ENCODE data around the gene DHX58. TPM values are rescaled to one million over a fixed set of nuclear protein-coding genes. Genes with fewer than 3 reads are reported as not detected.

DHX58 gene
- total RNA-seq, 1 donor from 2014 or later, result 1.7 TPM

DNA sequence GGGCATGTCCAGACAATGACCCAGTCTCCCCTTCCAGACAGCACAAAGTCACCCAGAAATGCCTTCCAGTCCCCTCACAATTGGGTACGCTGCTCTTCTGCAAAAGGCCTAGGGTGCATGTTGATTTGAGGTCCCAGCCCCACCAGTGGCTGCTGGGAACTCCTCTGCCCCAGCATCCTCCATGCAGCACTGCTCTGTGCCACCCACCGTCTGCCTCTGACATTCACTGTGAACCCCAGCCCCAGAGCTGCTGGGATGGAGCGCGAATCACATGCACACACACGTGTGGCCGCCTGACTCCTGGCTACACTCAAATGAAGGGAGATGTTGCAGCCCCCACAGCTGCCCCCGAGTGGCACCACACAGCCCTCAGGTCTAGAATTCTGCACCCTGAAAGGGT, 60.9 kb downstream of the DHX58 start:
- no peaks in the 10 kb centered on the region for H3K36me3 ChIP-seq
- no peak overlapping the region for H3K4me3 ChIP-seq
- intact Hi-C loops (cut with DNase I), result no loop called here
- H3K27me3 ChIP-seq, result no peaks in the 10 kb centered on the region
- H3K4me1 ChIP-seq, result no peaks in the 10 kb centered on the region
- no peaks in the 10 kb centered on the region for H3K9me3 ChIP-seq
- H3K27ac ChIP-seq, result no peak overlapping the region
- TF ChIP-seq, protein P1, sequence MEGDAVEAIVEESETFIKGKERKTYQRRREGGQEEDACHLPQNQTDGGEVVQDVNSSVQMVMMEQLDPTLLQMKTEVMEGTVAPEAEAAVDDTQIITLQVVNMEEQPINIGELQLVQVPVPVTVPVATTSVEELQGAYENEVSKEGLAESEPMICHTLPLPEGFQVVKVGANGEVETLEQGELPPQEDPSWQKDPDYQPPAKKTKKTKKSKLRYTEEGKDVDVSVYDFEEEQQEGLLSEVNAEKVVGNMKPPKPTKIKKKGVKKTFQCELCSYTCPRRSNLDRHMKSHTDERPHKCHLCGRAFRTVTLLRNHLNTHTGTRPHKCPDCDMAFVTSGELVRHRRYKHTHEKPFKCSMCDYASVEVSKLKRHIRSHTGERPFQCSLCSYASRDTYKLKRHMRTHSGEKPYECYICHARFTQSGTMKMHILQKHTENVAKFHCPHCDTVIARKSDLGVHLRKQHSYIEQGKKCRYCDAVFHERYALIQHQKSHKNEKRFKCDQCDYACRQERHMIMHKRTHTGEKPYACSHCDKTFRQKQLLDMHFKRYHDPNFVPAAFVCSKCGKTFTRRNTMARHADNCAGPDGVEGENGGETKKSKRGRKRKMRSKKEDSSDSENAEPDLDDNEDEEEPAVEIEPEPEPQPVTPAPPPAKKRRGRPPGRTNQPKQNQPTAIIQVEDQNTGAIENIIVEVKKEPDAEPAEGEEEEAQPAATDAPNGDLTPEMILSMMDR (IDR thresholded peaks at IDR 0.05), result no peak
- DNase-seq (ENCODE audit: low spot score in 2 of 2), result no peak

Other genes starting within 250 kb of the DHX58 start
- gene KLHL11, start 247.3 kb downstream of the DHX58 start, total RNA-seq, result 8.9 TPM
- 64.4 TPM for gene ACLY, start 193.8 kb downstream of the DHX58 start, total RNA-seq
- not detected for gene ODAD4, start 182.1 kb downstream of the DHX58 start, total RNA-seq
- 72.9 TPM for gene CNP, start 145.9 kb downstream of the DHX58 start, total RNA-seq
- gene DNAJC7, start 95.3 kb downstream of the DHX58 start, total RNA-seq, result 79.7 TPM
- gene NKIRAS2, start 92.6 kb downstream of the DHX58 start, total RNA-seq, result 63.6 TPM
- 0.21 TPM for gene C17orf113, start 62.1 kb downstream of the DHX58 start, total RNA-seq
- gene ZNF385C, start 14.2 kb downstream of the DHX58 start, total RNA-seq, result not detected
- gene KAT2A, start 8.7 kb upstream of the DHX58 start, total RNA-seq, result 94.3 TPM
- not detected for gene HSPB9, start 10.1 kb upstream of the DHX58 start, total RNA-seq
- 137 TPM for gene RAB5C, start 42.3 kb upstream of the DHX58 start, total RNA-seq
- gene KCNH4, start 68.4 kb upstream of the DHX58 start, total RNA-seq, result not detected
- gene HCRT, start 72.7 kb upstream of the DHX58 start, total RNA-seq, result not detected
- 94.3 TPM for gene GHDC, start 81.8 kb upstream of the DHX58 start, total RNA-seq
- 80.6 TPM for gene STAT5B, start 163.7 kb upstream of the DHX58 start, total RNA-seq
- 105 TPM for gene STAT5A, start 175.8 kb upstream of the DHX58 start, total RNA-seq

Measured in ascending aorta (tissue), 2 donors.